ENCODE data around the gene AAMDC. TPM values are rescaled to one million over a fixed set of nuclear protein-coding genes. Genes with fewer than 3 reads are reported as not detected.

The AAMDC gene
- total and polyA plus RNA-seq, 2 donors (not counting 1 experiment from before 2014, with no cell fraction given): 39.6 to 98.4 TPM

GRCh38 chr11:77806415-77806814 is 14.5 kb upstream of the AAMDC start:
- peaks cover 6% of the 10 kb centered on the region for H4K20me1 ChIP-seq (ENCODE audit: control insufficient read depth, extremely low read depth, insufficient read depth, low read length)
- no peak for TF ChIP-seq CTCF (conservative IDR thresholded peaks at IDR 0.05 in 1 of 2, IDR thresholded peaks at IDR 0.05 in 1 of 2; ENCODE audit: low read depth in 1 of 2, low read length in 2 of 2)
- no peak for TF ChIP-seq EZH2 (IDR thresholded peaks at IDR 0.05; ENCODE audit: low read length, missing control alignments)
- H3K9me3 ChIP-seq (ENCODE audit: control insufficient read depth, insufficient read depth, low read depth, low read length): no peaks in the 10 kb centered on the region

GRCh38 chr11:77806993-77807392 is 14.0 kb upstream of the AAMDC start:
- H4K20me1 ChIP-seq (ENCODE audit: control insufficient read depth, extremely low read depth, insufficient read depth, low read length): peaks cover 6% of the 10 kb centered on the region

More at GRCh38 chr11:77806415-77806814, 14.5 kb upstream of the AAMDC start:
- H2AFZ ChIP-seq (ENCODE audit: low read length): no peak overlapping the region
- H3K9ac ChIP-seq (ENCODE audit: insufficient read depth, low read length): no peak overlapping the region
- H3K27me3 ChIP-seq (ENCODE audit: control insufficient read depth, insufficient read depth, low read length): no peaks in the 10 kb centered on the region
- no peaks in the 10 kb centered on the region for H3K4me1 ChIP-seq (ENCODE audit: control insufficient read depth, extremely low read depth, insufficient read depth, low read length)
- no peaks in the 10 kb centered on the region for H3K36me3 ChIP-seq (ENCODE audit: control insufficient read depth, insufficient read depth, low read length)
- peaks cover 68% of the 10 kb centered on the region for H3K79me2 ChIP-seq (ENCODE audit: control insufficient read depth, insufficient read depth, low read length)
- H3K4me3 ChIP-seq (replicated peaks in 1 of 4; ENCODE audit: control extremely low read depth in 1 of 4, insufficient read depth in 1 of 4, low read depth in 3 of 4, low read length in 4 of 4): no peak overlapping the region
- DNase-seq (ENCODE audit: low read depth in 2 of 2): no peak
- H3K27ac ChIP-seq (ENCODE audit: insufficient read depth, low read length): no peak overlapping the region
- H3K4me2 ChIP-seq (ENCODE audit: extremely low read depth, insufficient read depth, low read length): no peak overlapping the region

GRCh38 chr11:77813256-77813655 is 7.7 kb upstream of the AAMDC start:
- no peak for TF ChIP-seq CTCF (conservative IDR thresholded peaks at IDR 0.05 in 1 of 2, IDR thresholded peaks at IDR 0.05 in 1 of 2; ENCODE audit: low read depth in 1 of 2, low read length in 2 of 2)
- no peak for TF ChIP-seq EZH2 (IDR thresholded peaks at IDR 0.05; ENCODE audit: low read length, missing control alignments)
- peak; percentile 8 to 53 for DNase-seq (ENCODE audit: low read depth in 2 of 2)
- no peaks in the 10 kb centered on the region for H3K4me1 ChIP-seq (ENCODE audit: control insufficient read depth, extremely low read depth, insufficient read depth, low read length)
- H2AFZ ChIP-seq (ENCODE audit: low read length): no peak overlapping the region
- no peaks in the 10 kb centered on the region for H3K9me3 ChIP-seq (ENCODE audit: control insufficient read depth, insufficient read depth, low read depth, low read length)
- no peak overlapping the region for H3K9ac ChIP-seq (ENCODE audit: insufficient read depth, low read length)
- H3K27ac ChIP-seq (ENCODE audit: insufficient read depth, low read length): no peak overlapping the region
- H3K4me2 ChIP-seq (ENCODE audit: extremely low read depth, insufficient read depth, low read length): no peak overlapping the region
- peaks cover 2% of the 10 kb centered on the region for H4K20me1 ChIP-seq (ENCODE audit: control insufficient read depth, extremely low read depth, insufficient read depth, low read length)
- no peaks in the 10 kb centered on the region for H3K36me3 ChIP-seq (ENCODE audit: control insufficient read depth, insufficient read depth, low read length)
- H3K79me2 ChIP-seq (ENCODE audit: control insufficient read depth, insufficient read depth, low read length): peaks cover 82% of the 10 kb centered on the region
- no peak overlapping the region for H3K4me3 ChIP-seq (replicated peaks in 1 of 4; ENCODE audit: control extremely low read depth in 1 of 4, insufficient read depth in 1 of 4, low read depth in 3 of 4, low read length in 4 of 4)
- H3K27me3 ChIP-seq (ENCODE audit: control insufficient read depth, insufficient read depth, low read length): no peaks in the 10 kb centered on the region

More at GRCh38 chr11:77806993-77807392, 14.0 kb upstream of the AAMDC start:
- Histone ChIP-seq H3K27me3 (ENCODE audit: control insufficient read depth, insufficient read depth, low read length) (no peaks in the 10 kb centered on the region), H3K4me2 (ENCODE audit: extremely low read depth, insufficient read depth, low read length) (no peak overlapping the region), H2AFZ (ENCODE audit: low read length) (no peak overlapping the region), H3K9me3 (ENCODE audit: control insufficient read depth, insufficient read depth, low read depth, low read length) (no peaks in the 10 kb centered on the region), H3K79me2 (ENCODE audit: control insufficient read depth, insufficient read depth, low read length) (peaks cover 69% of the 10 kb centered on the region), H3K9ac (ENCODE audit: insufficient read depth, low read length) (no peak overlapping the region), H3K4me1 (ENCODE audit: control insufficient read depth, extremely low read depth, insufficient read depth, low read length) (no peaks in the 10 kb centered on the region), H3K27ac (ENCODE audit: insufficient read depth, low read length) (no peak overlapping the region), H3K4me3 (replicated peaks in 1 of 4; ENCODE audit: control extremely low read depth in 1 of 4, insufficient read depth in 1 of 4, low read depth in 3 of 4, low read length in 4 of 4) (no peak overlapping the region), H3K36me3 (ENCODE audit: control insufficient read depth, insufficient read depth, low read length) (no peaks in the 10 kb centered on the region)
- DNase-seq (ENCODE audit: low read depth in 2 of 2): no peak
- TF ChIP-seq EZH2 (IDR thresholded peaks at IDR 0.05; ENCODE audit: low read length, missing control alignments) (no peak), CTCF (conservative IDR thresholded peaks at IDR 0.05 in 1 of 2, IDR thresholded peaks at IDR 0.05 in 1 of 2; ENCODE audit: low read depth in 1 of 2, low read length in 2 of 2) (no peak)

All from fibroblast of lung (primary cell).